Endothelial cell of umbilical vein (primary cell): Measurements from ENCODE around the gene DIP2C. TPM values are rescaled to one million over a fixed set of nuclear protein-coding genes. Genes with fewer than 3 reads are reported as not detected.

Source experiments
- BruUV-seq: library from RNA; stranded (reverse); fragments of 400-500 nt; replicated peaks from 2 replicates; lab custom pipeline; 2021; lab: Mats Ljungman, UMichigan
- CTCF ChIA-PET: fragments of 300-600, 350-600 bp; sonication (Branson Sonifier 250); formaldehyde crosslinking; loops from one replicate; lab custom pipeline; 2021; ENCODE audit warnings: antibody characterized with exemption, inconsistent platforms; lab: Charles Lee
- POLR2A ChIA-PET: fragments of 300-600, 350-600 bp; sonication (Branson Sonifier 250); formaldehyde crosslinking; loops from one replicate; lab custom pipeline; 2021; ENCODE audit warnings: antibody characterized with exemption, inconsistent platforms; lab: Charles Lee
- DNase-seq: peaks from one replicate; pipeline ENCODE4 v3.0.0-alpha.2; 2011; ENCODE audit warnings: low read depth, low spot score
- FAIRE-seq: peaks from 2 replicates; lab custom pipeline; 2011; peaks lifted over from hg19 to GRCh38; lab: Jason Lieb, UNC
- H2AFZ ChIP-seq: 2 replicates; pipeline ENCODE4 v1.6.0; 2012; ENCODE audit warnings: low read depth, low read length, control low read depth, inconsistent platforms
- H3K27ac ChIP-seq: 2 replicates; pipeline ENCODE4 v1.5.1; 2011; ENCODE audit warnings: low read depth, mild to moderate bottlenecking, control low read depth, low read length, moderate library complexity; ENCODE audit not compliant: insufficient read depth
- H3K27me3 ChIP-seq, 2 experiments: 2 replicates each; pipeline versions ENCODE4 v1.6.0 to v1.6.1; 2011; ENCODE audit warnings: low read length in 2 of 2, mixed read lengths in 1 of 2; ENCODE audit not compliant: control insufficient read depth in 2 of 2, insufficient read depth in 2 of 2
- H3K36me3 ChIP-seq, 2 experiments: 2 replicates in 1 of 2; 3 replicates in 1 of 2; pipeline ENCODE4 v1.5.1; 2011; ENCODE audit warnings: low read length in 2 of 2, mild to moderate bottlenecking in 1 of 2, moderate library complexity in 1 of 2; ENCODE audit not compliant: control insufficient read depth in 2 of 2, insufficient read depth in 2 of 2; ENCODE audit errors: extremely low read depth in 1 of 2
- H3K4me1 ChIP-seq: 3 replicates; pipeline ENCODE4 v1.5.1; 2011; ENCODE audit warnings: mild to moderate bottlenecking, low read length; ENCODE audit not compliant: control insufficient read depth, insufficient read depth; ENCODE audit errors: extremely low read depth
- H3K4me2 ChIP-seq: 2 replicates; pipeline ENCODE4 v1.6.1; 2011; ENCODE audit warnings: low read length, control low read depth, mixed read lengths; ENCODE audit not compliant: insufficient read depth
- H3K4me3 ChIP-seq, 3 experiments: fragments of 200-600 bp in 1 of 3; sonication (generic), shearing (Covaris generic) in 1 of 3; replicated peaks in 1 of 3; 2 replicates each; pipeline ENCODE4 v1.5.1; 2011 to 2016; ENCODE audit warnings: control low read depth in 3 of 3, low read length in 3 of 3, mild to moderate bottlenecking in 2 of 3, inconsistent platforms in 1 of 3, low read depth in 1 of 3, moderate library complexity in 1 of 3; ENCODE audit not compliant: insufficient read depth in 1 of 3
- H3K79me2 ChIP-seq: 2 replicates; pipeline ENCODE4 v1.6.0; 2012; ENCODE audit warnings: low read length, inconsistent platforms; ENCODE audit not compliant: control insufficient read depth, insufficient read depth
- H3K9ac ChIP-seq: replicated peaks from 2 replicates; pipeline ENCODE3; 2011; ENCODE audit warnings: low read length, control low read depth; ENCODE audit not compliant: insufficient read depth; ENCODE audit errors: extremely low read depth
- H3K9me1 ChIP-seq: replicated peaks from 3 replicates; pipeline ENCODE4 v1.6.0; 2011; ENCODE audit warnings: mild to moderate bottlenecking, low read length; ENCODE audit not compliant: control insufficient read depth, insufficient read depth; ENCODE audit errors: extremely low read depth
- H3K9me3 ChIP-seq: replicated peaks from 2 replicates; pipeline ENCODE4 v1.5.1; 2012; ENCODE audit warnings: low read length, inconsistent platforms; ENCODE audit not compliant: control insufficient read depth, insufficient read depth
- H4K20me1 ChIP-seq: replicated peaks from 2 replicates; pipeline ENCODE3; 2011; ENCODE audit warnings: mild to moderate bottlenecking, low read length; ENCODE audit not compliant: control insufficient read depth, insufficient read depth; ENCODE audit errors: extremely low read depth
- EZH2 ChIP-seq: IDR thresholded peaks from 2 replicates; pipeline ENCODE4 v1.6.1; 2012; ENCODE audit warnings: borderline replicate concordance, low read depth, mild to moderate bottlenecking, moderate library complexity, low read length, inconsistent platforms; ENCODE audit not compliant: severe bottlenecking
- FOS ChIP-seq: IDR thresholded peaks from 2 replicates; pipeline ENCODE4 v1.6.1; 2011; ENCODE audit warnings: mild to moderate bottlenecking, low read length, moderate library complexity, borderline replicate concordance; ENCODE audit not compliant: insufficient read depth
- GATA2 ChIP-seq: IDR thresholded peaks from 2 replicates; pipeline ENCODE4 v1.7.0; 2011; ENCODE audit warnings: low read depth, mild to moderate bottlenecking, moderate library complexity, mixed read lengths, low read length; ENCODE audit not compliant: insufficient read length, insufficient read depth
- JUN ChIP-seq: IDR thresholded peaks from 2 replicates; pipeline ENCODE4 v1.6.1; 2011; ENCODE audit warnings: borderline replicate concordance, low read depth; ENCODE audit not compliant: insufficient read length, insufficient read depth
- MYC ChIP-seq: IDR thresholded peaks from one replicate; pipeline ENCODE4 v1.6.1; 2011; ENCODE audit warnings: mild to moderate bottlenecking, low read depth, low read length
- POLR2A ChIP-seq: IDR thresholded peaks from 2 replicates; pipeline ENCODE4 v1.6.1; 2012; ENCODE audit warnings: low read depth, mild to moderate bottlenecking, control low read depth, low read length
- POLR2AphosphoS5 ChIP-seq: IDR thresholded peaks from 2 replicates; pipeline ENCODE4 v1.6.1; 2012; ENCODE audit warnings: low read depth, mild to moderate bottlenecking, control low read depth, low read length, moderate library complexity; ENCODE audit not compliant: insufficient read depth
- dilution Hi-C: fragments of 300-500 bp; cut with MboI; formaldehyde crosslinking; loops from one replicate; pipeline ENCODE4 v1.15.0; 2019; ENCODE audit warnings: low sequenced_read_pairs; ENCODE audit not compliant: extremely low pct_ligation_motif_present
- intact Hi-C: fragments of 100-400 bp; cut with micrococcal nuclease; formaldehyde crosslinking; loops from one replicate; pipeline ENCODE4 v1.10.0; 2022
- polyA plus RNA-seq, 4 experiments: library from polyadenylated mRNA; depleted of rRNA in 3 of 4; stranded (reverse) in 3 of 4; unstranded in 1 of 4; fragments of >200 nt; gene quantifications; 2 replicates each; pipeline versions ENCODE4 v1.2.1 to v1.2.3, GENCODE V29; 2011 to 2012; ENCODE audit warnings: missing spikeins in 1 of 4
- total RNA-seq: library from RNA; stranded (reverse); gene quantifications from 2 replicates; pipeline ENCODE4 v1.2.3, GENCODE V29; 2021
- TF ChIP-seq, protein P1 (sequence below): IDR thresholded peaks from 2 replicates; pipeline ENCODE4 v1.6.1; 2011; ENCODE audit not compliant: insufficient read depth, insufficient read length
- TF ChIP-seq, protein P2 (sequence below), 2 donors: IDR thresholded peaks; 1 replicate in 1 of 2; 2 replicates in 1 of 2; pipeline ENCODE4 v1.5.1; 2011; ENCODE audit warnings: low read length in 2 of 2, mild to moderate bottlenecking in 2 of 2, moderate library complexity in 2 of 2, control low read depth in 1 of 2, inconsistent platforms in 1 of 2, low read depth in 1 of 2; ENCODE audit not compliant: insufficient read depth in 1 of 2; ENCODE audit errors: extremely low read depth in 1 of 2

DIP2C gene
- total and polyA plus RNA-seq, 2 donors (not counting 3 experiments of a cell fraction or from before 2014, with no cell fraction given) = 3.6 to 10.7 TPM

GRCh38 chr10:248307-248706, 441.2 kb downstream of the DIP2C start:
- no peaks in the 10 kb centered on the region for H3K9me1 ChIP-seq
- peaks cover 20 to 25% of the 10 kb centered on the region in 2 experiments for H3K36me3 ChIP-seq
- TF ChIP-seq JUN (no peak), POLR2A (no peak), FOS (no peak), EZH2 (no peak), MYC (no peak), POLR2AphosphoS5 (no peak), GATA2 (no peak)
- TF ChIP-seq, protein P1, sequence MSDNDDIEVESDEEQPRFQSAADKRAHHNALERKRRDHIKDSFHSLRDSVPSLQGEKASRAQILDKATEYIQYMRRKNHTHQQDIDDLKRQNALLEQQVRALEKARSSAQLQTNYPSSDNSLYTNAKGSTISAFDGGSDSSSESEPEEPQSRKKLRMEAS = no peak
- TF ChIP-seq, protein P2, sequence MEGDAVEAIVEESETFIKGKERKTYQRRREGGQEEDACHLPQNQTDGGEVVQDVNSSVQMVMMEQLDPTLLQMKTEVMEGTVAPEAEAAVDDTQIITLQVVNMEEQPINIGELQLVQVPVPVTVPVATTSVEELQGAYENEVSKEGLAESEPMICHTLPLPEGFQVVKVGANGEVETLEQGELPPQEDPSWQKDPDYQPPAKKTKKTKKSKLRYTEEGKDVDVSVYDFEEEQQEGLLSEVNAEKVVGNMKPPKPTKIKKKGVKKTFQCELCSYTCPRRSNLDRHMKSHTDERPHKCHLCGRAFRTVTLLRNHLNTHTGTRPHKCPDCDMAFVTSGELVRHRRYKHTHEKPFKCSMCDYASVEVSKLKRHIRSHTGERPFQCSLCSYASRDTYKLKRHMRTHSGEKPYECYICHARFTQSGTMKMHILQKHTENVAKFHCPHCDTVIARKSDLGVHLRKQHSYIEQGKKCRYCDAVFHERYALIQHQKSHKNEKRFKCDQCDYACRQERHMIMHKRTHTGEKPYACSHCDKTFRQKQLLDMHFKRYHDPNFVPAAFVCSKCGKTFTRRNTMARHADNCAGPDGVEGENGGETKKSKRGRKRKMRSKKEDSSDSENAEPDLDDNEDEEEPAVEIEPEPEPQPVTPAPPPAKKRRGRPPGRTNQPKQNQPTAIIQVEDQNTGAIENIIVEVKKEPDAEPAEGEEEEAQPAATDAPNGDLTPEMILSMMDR (IDR thresholded peaks at IDR 0.05; ENCODE audit: extremely low read depth in 1 of 2, insufficient read depth in 1 of 2, low read depth in 1 of 2, low read length in 2 of 2) = no peak
- no peak overlapping the region for H3K9ac ChIP-seq
- intact Hi-C loops (no loop called here), dilution Hi-C loops (no loop called here)
- H3K4me3 ChIP-seq = no peak overlapping the region
- DNase-seq = no peak
- POLR2A ChIA-PET = no interaction called here
- no peaks in the 10 kb centered on the region for H3K27me3 ChIP-seq
- CTCF ChIA-PET = interaction anchor here (1.5 kb wide), 1 partner anchor 18 kb away, joined by 5 read pairs; no protein-coding TSS in a partner anchor
- no TSS peak for BruUV-seq
- no peaks in the 10 kb centered on the region for H4K20me1 ChIP-seq
- no peak overlapping the region for H3K27ac ChIP-seq
- H3K9me3 ChIP-seq = no peaks in the 10 kb centered on the region
- no peak overlapping the region for H3K4me2 ChIP-seq
- H3K4me1 ChIP-seq = no peaks in the 10 kb centered on the region
- no peaks in the 10 kb centered on the region for H3K79me2 ChIP-seq
- no peak for FAIRE-seq
- H2AFZ ChIP-seq = no peak overlapping the region
